Esophagus muscularis mucosa (tissue), 3 donors: ENCODE measurements around the gene KIR2DL3.

ENCODE experiments used
- POLR2A ChIP-seq: fragments of 450-650 bp; IDR thresholded peaks from one replicate; pipeline ENCODE4 v1.6.1; 2017; ENCODE audit warnings: antibody characterized with exemption, moderate library complexity, mild to moderate bottlenecking, low read depth
- POLR2AphosphoS5 ChIP-seq, 2 donors: sonication (generic); formaldehyde crosslinking; IDR thresholded peaks; one replicate each; pipeline ENCODE4 v1.6.1; 2017; ENCODE audit warnings: antibody characterized with exemption in 2 of 2
- TF ChIP-seq, protein P1 (sequence below), 3 experiments: fragments of 200-600 bp in 2 of 3; fragments of 450-650 bp in 1 of 3; sonication (generic) in 2 of 3; IDR thresholded peaks; one replicate each; pipeline ENCODE4 v1.5.1; 2017 to 2019; ENCODE audit warnings: antibody characterized with exemption in 3 of 3, mild to moderate bottlenecking in 2 of 3, moderate library complexity in 1 of 3

DNA sequence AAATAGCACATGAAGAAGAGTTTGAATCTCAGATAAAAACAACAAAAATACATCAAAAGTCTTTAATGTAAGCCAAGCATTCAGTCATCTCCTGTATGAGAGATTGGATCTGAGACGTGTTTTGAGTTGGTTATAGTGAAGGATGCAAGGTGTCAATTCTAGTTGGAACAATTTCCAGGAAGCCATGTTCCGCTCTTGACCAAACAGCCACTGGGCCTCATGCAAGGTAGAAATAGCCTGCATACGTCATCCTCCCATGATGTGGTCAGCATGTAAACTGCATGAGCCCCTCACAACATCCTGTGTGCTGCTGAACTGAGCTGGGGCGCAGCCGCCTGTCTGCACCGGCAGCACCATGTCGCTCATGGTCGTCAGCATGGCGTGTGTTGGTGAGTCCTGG, 14.2 kb upstream of the KIR2DL3 start, which contains the start of gene KIR3DL3:
- TF ChIP-seq, protein P1, sequence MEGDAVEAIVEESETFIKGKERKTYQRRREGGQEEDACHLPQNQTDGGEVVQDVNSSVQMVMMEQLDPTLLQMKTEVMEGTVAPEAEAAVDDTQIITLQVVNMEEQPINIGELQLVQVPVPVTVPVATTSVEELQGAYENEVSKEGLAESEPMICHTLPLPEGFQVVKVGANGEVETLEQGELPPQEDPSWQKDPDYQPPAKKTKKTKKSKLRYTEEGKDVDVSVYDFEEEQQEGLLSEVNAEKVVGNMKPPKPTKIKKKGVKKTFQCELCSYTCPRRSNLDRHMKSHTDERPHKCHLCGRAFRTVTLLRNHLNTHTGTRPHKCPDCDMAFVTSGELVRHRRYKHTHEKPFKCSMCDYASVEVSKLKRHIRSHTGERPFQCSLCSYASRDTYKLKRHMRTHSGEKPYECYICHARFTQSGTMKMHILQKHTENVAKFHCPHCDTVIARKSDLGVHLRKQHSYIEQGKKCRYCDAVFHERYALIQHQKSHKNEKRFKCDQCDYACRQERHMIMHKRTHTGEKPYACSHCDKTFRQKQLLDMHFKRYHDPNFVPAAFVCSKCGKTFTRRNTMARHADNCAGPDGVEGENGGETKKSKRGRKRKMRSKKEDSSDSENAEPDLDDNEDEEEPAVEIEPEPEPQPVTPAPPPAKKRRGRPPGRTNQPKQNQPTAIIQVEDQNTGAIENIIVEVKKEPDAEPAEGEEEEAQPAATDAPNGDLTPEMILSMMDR (IDR thresholded peaks at IDR 0.05), result no peak
- no peak for TF ChIP-seq POLR2A
- no peak for TF ChIP-seq POLR2AphosphoS5 (IDR thresholded peaks at IDR 0.05)
